GM06990 (cell line): ENCODE data around the gene BAHCC1.

ENCODE experiments used
- DNase-seq: peaks from one replicate; pipeline ENCODE4 v3.0.0-alpha.2; 2011; ENCODE audit not compliant: insufficient read length; ENCODE audit errors: extremely low read depth
- H3K27me3 ChIP-seq: replicated peaks from 2 replicates; pipeline ENCODE4 v1.6.0; 2011; ENCODE audit warnings: low read length; ENCODE audit not compliant: control insufficient read depth, insufficient read depth
- H3K36me3 ChIP-seq: 2 replicates; pipeline ENCODE4 v1.5.1; 2011; ENCODE audit warnings: low read length; ENCODE audit not compliant: control insufficient read depth, insufficient read depth
- H3K4me3 ChIP-seq: replicated peaks from 2 replicates; pipeline ENCODE4 v1.5.1; 2011; ENCODE audit warnings: low read depth, mild to moderate bottlenecking, control low read depth, low read length
- TF ChIP-seq, protein P1 (sequence below): IDR thresholded peaks from 2 replicates; pipeline ENCODE4 v1.5.1; 2011; ENCODE audit warnings: low read length, control low read depth, mild to moderate bottlenecking, inconsistent platforms; ENCODE audit not compliant: insufficient read depth, poor library complexity, severe bottlenecking

Gene BAHCC1

DNA sequence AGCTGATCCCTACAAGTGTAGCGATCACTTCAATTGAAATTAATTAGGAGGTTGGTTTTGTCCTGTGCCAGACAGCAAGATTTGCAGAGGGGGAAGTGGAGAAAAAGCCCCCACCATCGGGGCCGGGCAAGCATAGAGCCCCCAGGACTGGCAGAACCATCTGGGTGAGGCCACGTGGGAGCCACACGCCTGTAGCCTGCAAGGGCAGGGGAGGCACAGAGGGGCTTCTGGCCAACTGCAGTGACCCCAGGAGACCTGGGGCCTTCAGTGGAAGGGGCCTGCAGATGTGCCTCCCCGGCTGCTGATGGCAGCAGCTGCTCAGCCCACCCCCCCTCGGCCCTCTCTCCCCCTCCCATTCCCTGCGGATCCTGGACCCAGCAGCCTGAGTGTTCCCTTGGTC, 54.1 kb downstream of the BAHCC1 start:
- TF ChIP-seq, protein P1, sequence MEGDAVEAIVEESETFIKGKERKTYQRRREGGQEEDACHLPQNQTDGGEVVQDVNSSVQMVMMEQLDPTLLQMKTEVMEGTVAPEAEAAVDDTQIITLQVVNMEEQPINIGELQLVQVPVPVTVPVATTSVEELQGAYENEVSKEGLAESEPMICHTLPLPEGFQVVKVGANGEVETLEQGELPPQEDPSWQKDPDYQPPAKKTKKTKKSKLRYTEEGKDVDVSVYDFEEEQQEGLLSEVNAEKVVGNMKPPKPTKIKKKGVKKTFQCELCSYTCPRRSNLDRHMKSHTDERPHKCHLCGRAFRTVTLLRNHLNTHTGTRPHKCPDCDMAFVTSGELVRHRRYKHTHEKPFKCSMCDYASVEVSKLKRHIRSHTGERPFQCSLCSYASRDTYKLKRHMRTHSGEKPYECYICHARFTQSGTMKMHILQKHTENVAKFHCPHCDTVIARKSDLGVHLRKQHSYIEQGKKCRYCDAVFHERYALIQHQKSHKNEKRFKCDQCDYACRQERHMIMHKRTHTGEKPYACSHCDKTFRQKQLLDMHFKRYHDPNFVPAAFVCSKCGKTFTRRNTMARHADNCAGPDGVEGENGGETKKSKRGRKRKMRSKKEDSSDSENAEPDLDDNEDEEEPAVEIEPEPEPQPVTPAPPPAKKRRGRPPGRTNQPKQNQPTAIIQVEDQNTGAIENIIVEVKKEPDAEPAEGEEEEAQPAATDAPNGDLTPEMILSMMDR = no peak
- Histone ChIP-seq H3K4me3 (no peak overlapping the region), H3K36me3 (no peaks in the 10 kb centered on the region), H3K27me3 (peaks cover 1% of the 10 kb centered on the region; the same call in 1 of the 2 replicates)
- no peak for DNase-seq

DNA sequence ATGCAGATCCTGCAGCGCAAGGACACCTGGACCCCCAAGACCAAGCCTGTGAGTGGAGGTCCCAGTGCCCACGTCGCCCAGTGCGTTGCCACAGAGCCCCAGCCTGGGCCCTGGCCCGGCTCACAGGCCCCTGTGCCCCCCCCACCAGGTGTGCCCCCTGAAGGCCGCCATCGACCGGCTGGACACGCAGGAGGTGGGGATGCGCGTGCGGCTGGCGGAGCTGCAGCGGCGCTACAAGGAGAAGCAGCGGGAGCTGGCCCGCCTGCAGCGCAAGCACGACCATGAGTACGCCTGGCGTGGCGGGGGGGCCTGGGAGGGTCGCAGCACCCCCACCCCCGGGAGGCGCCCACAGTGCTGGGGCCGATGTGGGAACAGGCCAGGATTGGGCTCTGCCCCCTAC, 56.6 kb downstream of the BAHCC1 start:
- TF ChIP-seq, protein P1 = no peak
- Histone ChIP-seq H3K4me3 (no peak overlapping the region), H3K36me3 (no peaks in the 10 kb centered on the region), H3K27me3 (peaks cover 1% of the 10 kb centered on the region; the same call in 1 of the 2 replicates)
- DNase-seq = no peak

DNA sequence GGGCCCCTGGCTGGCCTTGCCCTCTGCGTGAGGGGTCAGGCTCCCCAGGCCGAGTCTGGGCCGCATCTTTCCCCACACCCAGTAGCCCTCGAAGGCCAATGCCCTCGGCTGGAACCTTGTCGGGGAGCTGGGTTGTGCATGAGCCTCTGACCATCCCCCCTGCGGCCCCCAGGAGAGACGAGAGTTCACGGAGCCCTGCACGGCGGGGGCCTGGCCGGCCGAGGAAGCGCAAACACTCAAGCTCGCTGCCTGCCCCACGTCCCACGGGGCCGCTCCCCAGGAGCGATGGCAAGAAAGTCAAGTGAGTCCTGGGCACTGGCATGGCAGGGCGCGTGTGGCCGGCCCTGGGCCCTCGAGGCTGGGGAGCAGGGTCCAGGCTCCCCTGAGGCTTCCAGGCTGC, 57.3 kb downstream of the BAHCC1 start:
- Histone ChIP-seq H3K36me3 (no peaks in the 10 kb centered on the region), H3K27me3 (peaks cover 1% of the 10 kb centered on the region; the same call in 1 of the 2 replicates), H3K4me3 (no peak overlapping the region)
- DNase-seq = no peak
- TF ChIP-seq, protein P1 = no peak

DNA sequence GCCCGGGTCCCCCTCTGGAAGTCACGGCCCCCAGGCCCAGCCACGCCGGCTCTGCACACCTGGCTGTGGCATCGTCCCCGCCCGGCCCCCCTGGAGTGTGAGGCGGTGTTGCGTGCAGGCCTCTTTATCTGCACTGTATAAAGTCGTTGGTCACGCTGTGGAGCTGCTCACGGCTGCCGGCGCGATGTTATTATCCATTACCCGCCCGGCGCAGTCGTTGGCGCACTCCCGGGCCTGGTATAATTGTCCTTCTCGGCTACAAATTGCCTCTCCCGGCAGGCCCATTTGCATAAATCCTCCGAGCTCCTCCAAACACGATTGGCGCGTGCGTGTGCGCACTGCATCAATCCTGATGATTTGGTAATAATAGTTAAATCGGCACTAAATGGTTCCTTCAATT, 57.8 kb downstream of the BAHCC1 start:
- no peak for DNase-seq

DNA sequence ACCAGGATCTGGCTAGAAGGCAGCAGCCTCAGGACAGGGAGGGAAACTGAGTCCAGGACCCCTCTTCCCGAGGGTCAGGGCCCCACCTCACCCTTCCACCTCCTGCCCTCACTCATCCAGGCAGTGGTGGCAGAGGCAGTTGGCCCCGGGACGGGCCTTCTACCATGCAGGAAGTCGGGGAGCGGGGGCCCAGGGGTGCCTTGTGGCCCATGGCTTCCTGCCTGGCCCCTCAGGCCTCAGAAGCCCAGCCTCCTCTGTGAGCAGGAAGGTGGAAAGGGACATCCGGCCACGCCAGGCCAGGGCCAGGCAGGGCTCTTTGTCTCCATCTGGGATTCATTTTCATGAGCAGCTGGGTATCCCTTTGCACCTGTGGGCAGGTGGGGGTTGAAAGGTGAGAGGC, 58.5 kb downstream of the BAHCC1 start:
- Histone ChIP-seq H3K36me3 (no peaks in the 10 kb centered on the region), H3K27me3 (peaks cover 1% of the 10 kb centered on the region; the same call in 1 of the 2 replicates), H3K4me3 (no peak overlapping the region)
- TF ChIP-seq, protein P1 = no peak
- DNase-seq = peak; percentile 60

More for the DNA sequence above, 57.8 kb downstream of the BAHCC1 start:
- Histone ChIP-seq H3K27me3 (peaks cover 1% of the 10 kb centered on the region; the same call in 1 of the 2 replicates), H3K36me3 (no peaks in the 10 kb centered on the region), H3K4me3 (no peak overlapping the region)
- TF ChIP-seq, protein P1 = no peak

DNA sequence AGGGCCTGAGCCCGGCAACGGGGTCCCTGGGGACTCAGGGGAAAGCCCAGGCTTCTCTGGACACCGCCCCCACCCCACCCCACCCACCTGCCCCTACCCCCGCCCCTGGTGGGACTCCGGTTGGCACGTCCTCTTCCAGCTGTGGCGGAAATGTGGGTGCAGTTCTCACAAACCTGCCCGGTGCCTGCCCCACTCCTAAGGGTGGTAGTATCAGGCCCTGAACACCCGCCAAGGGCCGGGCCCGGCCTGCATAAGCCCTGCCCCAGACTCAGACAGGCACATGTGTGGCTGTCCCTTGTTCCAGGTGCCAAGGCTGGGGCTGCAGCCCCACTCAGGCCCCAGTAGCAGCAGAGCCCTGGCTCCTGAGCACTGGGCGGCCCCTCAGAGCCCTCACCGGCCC, 59.2 kb downstream of the BAHCC1 start:
- TF ChIP-seq, protein P1 = no peak
- Histone ChIP-seq H3K4me3 (no peak overlapping the region), H3K36me3 (no peaks in the 10 kb centered on the region), H3K27me3 (peaks cover 1% of the 10 kb centered on the region; the same call in 1 of the 2 replicates)
- DNase-seq = peak; percentile 27
